EL (cell line): ENCODE measurements around the gene PROSER2.

ENCODE experiments used
- DNase-seq: peaks from one replicate; pipeline ENCODE4 v3.0.0-alpha.2; 2016

The PROSER2 gene, protein sequence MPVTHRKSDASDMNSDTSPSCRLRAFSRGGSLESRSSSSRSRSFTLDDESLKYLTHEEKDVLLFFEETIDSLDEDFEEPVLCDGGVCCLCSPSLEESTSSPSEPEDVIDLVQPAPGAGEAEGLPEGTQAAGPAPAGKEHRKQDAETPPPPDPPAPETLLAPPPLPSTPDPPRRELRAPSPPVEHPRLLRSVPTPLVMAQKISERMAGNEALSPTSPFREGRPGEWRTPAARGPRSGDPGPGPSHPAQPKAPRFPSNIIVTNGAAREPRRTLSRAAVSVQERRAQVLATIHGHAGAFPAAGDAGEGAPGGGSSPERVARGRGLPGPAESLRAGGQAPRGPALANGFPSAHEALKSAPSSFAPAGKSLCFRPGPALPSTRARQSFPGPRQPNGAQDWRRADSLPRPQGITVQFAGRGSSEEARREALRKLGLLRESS

DNA sequence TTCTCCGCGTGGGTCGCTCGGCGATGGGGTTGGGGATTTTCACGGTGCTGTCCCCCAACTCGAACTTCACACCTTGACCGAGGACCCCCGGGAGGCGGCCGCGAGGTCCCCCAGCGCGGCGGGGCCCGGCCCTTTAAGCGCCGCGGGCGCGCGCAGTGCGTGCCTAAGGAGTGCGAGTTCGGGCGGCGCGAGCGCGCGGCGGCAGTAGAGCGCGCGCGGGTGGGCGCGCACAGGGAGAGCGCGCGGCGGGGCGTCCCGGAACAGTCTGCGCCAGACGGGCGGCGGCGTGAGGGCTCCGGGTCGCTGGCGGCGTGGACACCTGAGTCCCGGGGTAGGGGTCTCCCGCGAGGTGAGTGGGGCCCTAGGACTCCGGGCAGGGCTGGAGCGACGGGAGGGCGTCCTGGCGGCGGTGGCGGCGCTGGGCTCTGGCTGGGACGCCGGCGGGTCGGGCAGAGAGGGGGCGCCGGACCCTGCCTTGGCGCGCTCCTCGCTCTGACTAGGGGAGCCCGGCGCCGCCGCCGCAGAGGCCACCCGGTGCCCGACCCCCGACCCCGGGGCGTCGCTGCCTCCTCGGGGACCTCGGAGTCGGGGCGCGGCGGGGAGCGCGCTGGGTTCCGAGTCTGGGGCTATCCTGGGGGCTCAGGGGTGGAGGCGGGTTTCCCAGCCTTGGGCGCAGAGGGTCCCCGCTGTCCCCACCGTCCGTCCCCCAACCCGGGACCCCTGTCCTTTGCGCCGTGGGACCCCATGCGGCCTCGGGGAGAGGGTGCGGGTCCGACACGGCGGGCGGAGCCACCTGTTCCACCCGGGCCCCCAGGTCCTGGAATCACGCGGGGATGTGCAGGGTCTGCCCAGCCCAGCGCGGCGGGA lies at the start of gene PROSER2:
TSS of gene PROSER2 (plus strand) at position 235 of the 867 bp plus-strand sequence. CDS start 28,722 bp downstream, outside the sequence.
- DNase-seq, result peak; percentile 63

DNA sequence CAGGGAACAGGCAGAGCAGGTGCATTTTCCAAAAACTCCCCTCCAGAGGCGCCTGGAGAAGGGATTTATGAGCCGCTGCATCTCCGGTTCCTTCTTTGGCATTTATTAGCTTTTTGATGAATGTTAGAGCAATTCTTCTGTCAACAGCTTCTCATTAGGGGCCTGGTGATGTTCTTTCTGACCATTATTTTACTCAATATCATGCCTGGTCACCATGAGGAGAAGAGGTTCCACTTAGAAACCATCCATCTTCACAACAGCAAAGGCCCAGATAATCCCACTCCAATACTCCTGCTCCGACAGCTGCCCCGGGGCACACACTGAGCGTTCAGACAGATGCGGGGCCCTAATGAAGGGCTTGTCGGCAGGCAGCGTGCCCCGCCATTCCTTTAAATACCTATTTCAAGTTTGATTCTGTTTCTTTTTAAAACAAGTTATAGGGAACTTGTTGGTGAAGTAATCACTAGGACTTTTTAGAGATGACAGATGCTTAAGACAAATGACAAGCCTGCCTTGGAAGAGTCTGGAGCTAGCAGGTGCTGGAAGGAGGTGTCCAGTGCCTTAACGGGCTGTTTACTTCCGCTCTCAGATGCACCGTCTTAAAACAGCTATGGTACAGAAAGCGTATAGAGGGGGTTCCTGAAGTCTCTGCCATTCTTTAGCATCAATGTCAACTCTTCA lies 49.3 kb upstream of the PROSER2 start:
- DNase-seq, result no peak

DNA sequence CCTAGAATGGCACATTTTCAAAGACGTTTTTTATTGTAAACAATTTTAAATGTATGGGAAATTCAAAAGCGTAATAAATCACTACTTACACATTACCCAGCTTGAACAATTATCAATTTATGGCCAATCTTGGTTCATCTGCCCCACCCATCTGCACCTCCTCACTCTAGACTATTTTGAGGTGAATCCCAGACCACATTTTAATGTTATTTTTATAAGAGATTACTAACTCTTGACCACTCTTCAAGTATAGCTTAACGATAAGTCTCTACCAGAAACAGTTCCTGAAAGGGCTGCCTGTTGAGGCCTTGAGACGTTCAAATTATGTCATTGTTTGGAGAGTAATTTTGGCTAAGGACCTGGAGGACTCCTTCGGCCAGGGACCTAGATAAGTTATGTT lies 47.7 kb upstream of the PROSER2 start:
- no peak for DNase-seq

DNA sequence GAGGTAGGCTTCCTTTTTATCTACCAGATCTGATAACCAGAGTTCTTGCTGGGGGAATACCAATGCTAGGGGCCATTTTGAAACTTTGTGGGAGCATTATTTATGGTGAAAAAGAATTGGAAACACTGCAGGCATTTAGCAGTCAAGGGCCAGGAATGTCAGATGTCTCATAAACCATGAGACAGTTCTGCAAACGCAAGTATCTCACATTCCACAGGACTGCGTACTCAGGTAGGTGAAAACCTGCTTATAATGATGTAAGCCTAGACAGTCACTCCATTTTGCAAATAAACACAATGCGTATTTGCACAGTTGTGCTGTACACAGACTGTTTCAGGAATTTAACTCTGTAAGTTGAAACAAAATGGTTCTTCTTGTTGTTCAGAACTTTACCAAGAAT lies 47.1 kb upstream of the PROSER2 start:
- peak; percentile 36 for DNase-seq

DNA sequence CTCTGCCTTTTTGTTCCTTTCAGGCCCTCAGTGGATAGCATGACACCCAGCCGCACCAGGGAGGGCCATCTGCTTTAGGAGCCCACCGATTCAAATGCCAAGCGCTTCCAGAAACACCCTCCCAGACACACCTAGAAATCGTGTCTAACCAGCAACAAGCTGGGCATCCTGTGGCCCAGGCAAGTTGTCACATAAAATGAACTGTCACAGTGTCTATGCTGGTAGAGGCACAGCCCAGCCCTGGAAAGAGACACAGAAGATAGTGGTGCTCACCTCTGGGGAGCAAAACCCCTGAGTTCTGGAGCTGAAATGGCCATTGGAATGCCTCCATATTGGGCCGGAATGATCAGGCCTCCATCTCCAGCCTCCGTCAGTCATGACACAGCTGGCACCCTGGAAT lies 42.0 kb upstream of the PROSER2 start:
- no peak for DNase-seq

DNA sequence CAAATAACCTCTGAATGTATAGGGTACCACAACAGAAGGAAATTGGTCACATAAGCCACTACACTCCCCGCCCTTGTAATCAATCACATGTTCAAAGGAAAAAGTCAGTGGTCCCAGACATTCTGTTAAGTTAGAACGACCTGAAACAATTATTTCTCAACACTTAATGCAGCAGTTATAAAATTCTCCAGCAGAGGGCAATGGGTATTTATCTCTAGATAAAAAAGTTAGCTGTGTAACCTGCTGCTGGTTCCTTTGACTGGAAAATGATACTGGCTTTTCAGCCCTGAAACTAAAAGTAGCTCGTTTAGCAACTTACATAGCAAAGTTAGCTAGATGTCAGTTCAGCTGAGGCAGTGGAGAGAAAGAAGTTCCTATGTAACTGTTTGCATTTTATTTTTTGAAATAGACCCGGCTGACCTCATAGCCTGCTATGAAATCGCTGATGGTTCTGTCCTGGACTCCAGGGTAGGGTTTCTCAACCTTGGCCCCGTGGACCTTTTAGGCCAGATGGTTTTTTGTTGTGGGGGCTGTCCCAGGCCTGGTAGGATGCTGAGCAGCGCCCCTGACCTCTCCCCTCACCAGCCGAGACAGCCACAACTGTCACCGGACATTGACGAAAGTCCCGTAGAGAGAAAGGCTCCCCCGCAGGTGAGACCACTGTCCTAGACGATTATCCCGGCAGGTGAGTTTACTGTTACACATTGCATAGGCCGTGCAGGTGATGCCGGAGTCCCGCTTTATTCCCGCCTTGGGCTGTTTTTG lies 40.2 kb upstream of the PROSER2 start:
- peak; percentile 61 for DNase-seq

DNA sequence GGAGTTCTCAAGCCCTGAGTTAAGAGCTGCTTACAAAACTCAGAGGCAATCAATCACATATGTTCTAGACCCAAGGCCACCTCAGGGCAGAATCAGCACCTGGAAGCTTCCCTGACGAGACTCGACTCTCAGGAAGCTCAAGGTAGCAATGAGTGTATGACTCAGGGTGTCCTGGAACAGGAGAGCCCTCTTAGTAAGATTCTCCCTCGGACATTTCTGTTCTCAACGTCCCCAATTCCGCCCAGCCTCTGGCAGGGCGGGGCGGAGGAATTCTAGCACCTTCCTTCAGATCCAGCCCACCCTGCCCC lies 39.6 kb upstream of the PROSER2 start:
- DNase-seq, result no peak

DNA sequence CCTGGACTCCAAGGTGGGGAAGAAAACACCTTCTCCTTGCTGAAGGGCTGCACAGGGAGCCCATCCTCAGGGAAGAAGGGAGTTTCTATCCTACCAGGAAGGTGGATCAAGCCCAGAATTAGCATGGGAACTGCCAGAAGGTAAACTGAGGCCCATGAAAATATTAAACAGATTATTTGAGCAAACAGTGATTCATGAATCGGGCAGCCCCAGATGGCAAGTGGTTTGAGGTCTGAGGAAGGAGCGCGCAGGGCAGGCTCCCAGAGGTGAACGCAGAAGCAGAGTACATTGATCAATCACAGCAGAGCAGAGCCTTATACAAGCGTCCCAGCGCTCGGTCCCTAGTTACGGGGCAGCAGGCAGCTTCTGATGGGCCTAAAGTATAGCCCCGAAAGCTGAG lies 35.8 kb upstream of the PROSER2 start:
- no peak for DNase-seq

DNA sequence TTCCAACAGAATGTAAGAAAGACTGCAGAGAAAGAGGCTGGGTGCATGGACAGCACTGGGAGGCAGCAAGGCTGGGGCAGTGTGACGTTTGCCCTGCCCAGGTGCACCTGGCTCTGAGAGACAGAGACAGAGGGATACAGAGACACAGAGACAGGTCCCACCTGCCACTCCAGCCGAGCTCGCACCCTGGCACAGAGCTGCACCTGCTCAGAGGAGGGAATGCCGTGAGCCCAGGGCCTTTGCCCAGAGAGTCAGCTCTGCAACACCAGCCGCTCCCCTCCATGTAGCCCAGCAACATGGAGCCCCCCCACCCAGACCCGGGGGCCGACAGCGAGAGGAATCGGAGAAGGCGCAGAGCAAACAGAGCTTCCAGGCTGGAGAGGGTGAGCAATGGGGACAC lies 35.3 kb upstream of the PROSER2 start:
- no peak for DNase-seq

DNA sequence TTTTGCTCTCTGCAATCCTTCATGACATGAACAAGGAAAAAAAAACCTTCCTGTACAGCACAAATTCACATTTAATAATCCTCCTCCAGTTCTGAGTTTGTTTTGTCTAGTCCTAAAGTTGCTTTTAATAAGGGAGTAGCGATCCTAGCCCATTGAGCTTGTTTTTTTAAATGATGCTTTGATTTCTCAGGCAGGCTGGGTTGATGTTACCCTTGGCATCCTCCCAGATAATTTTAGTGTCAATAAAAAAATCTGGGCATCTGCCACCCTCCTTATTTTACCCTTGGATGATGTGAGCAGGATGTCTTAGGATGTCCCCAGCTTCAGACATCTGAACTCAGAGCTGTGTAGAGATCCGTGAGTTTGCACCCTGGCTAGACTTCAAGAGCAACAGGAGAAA lies 33.9 kb upstream of the PROSER2 start:
- DNase-seq, result no peak

DNA sequence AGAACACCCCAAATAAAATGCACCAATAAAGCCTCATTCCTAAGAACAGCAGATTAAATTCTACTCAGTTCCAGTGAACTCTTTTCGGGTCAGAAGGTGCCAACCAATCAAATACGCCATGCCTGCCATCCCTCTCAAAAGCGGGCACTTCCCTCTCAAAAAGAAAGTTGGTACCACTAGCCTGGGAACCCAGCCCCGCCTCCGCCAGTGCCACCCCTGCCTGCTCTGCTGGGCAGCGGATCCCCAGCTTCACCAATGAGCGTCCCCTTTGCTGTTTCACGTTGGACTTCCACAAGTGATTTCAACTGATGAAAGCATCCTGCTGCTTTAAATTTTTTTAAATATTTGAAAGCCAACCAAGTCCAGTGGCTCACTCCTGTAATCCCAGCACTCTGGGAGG lies 33.2 kb upstream of the PROSER2 start:
- no peak for DNase-seq

DNA sequence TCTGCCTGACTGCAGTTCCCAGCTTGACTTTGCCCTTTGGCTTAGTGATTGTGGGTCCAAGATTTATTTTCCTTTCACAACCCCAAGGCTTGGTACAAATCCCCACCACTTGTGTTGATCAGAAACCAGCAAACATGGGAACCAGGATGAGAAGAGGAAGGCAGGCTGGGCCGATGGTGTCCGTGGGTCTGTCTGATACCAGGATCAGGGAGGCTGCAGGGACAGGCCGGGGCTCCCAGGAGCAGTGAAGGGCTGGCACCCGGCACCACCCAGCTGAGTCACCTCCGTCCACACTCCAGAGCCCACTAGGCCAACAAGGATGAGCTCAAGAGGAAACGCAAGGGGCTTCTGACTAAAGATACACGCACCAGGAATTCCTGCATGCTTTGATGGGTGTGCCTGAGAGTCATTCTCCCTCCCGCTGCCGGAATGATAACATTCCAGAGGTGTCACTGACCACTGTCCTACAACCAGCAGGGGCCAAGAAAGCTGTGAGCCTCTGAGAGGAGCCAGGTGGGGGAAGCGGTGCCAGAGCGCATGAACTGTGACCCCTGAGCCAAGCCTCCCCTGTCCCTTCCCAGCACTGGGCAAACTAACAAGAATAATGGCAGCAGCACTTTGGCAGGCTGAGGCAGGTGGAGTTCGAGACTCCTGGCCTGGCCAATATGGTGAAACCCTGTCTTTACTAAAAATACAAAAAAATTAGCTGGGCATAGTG lies 29.2 kb upstream of the PROSER2 start:
- DNase-seq, result peak; percentile 93

DNA sequence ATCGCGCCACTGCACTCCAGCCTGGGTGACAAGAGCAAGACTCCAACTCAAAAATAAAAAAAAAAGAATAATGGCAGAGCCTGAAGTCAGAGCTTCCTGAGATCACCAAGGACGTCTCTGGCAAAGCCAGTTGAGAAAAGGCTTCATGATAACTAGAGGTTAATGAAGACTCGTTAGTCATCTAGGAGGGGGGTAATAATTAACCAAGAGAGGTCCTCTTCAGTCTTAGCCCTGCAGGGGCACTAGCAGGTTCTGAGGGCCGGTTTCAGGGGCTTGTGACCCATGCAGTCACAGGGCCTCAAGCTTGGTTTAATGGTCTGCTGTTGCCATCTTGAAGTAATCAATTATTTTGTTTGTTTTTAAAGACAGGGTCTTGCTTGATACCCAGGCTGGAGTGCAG lies 28.6 kb upstream of the PROSER2 start:
- DNase-seq, result no peak

DNA sequence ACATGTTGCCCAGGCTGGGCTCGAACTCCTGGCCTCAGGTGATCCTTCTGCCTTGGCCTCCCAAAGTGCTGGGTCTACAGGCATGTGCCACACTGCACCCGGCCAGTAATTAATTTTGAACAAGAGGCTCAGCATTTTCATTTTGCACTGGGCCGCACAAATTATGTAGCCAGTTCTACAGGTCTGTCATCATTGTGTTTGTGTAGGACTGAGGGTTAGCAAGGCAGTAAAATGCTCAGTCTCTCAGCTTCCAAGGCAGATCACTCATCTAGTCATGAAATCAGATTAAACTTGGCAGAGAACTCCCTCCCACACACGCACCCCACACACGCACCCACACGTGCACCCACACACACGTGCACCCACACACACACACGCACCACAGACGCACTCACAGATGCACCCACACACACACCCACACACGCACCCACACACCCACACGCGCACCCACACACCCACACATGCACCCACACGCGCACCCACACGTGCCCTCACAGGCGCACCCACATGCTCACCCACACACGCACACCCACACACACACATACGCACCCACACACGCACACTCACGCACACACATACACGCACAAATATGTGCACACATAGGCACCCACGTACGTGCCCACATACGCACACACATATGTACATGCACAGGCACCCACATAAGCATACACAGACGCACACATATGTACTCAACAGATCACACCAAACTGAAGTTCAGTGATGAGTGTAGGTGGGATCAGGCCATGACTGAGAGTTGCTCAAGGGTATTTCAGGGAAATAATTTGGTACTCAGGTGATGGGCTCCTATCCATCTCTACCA lies 27.8 kb upstream of the PROSER2 start:
- no peak for DNase-seq

DNA sequence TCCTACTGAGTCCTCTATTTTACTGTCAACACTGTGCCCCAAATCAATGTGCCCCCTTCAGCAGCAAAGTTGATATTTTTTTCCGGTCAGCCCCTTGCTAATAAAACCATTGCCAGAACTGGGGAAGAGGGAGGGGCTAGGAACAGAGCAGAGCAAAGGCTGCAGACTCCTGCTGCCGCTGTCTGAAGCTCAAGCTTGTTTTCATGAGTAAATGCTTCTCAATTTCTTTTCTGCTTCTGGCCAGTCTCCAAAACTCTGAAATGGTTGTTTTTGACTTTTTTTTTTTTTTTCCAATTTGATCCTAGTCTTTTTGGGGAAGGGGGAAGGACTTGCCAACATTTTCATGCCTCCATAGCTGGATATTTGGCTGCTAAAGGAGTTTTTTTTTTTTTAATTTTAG lies 26.7 kb upstream of the PROSER2 start:
- no peak for DNase-seq

DNA sequence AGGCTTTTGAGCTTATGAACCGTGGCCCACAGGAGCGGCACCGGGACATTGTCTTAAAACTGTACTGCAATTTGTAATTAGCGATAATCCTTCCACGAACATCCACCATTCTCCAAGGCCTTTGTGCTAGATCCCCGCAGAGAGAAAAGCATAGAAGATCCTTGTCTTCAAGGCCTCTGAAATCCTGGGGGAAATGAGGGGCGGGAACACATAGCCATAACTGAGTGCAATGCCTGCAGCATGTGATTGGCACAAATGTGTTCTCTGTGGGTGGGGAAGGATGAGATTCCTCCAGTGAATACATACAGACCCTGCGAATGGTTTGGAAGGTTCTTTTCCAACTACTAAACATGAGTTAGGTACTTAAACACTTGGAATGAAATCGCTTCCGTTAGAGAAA lies 25.9 kb upstream of the PROSER2 start:
- no peak for DNase-seq

DNA sequence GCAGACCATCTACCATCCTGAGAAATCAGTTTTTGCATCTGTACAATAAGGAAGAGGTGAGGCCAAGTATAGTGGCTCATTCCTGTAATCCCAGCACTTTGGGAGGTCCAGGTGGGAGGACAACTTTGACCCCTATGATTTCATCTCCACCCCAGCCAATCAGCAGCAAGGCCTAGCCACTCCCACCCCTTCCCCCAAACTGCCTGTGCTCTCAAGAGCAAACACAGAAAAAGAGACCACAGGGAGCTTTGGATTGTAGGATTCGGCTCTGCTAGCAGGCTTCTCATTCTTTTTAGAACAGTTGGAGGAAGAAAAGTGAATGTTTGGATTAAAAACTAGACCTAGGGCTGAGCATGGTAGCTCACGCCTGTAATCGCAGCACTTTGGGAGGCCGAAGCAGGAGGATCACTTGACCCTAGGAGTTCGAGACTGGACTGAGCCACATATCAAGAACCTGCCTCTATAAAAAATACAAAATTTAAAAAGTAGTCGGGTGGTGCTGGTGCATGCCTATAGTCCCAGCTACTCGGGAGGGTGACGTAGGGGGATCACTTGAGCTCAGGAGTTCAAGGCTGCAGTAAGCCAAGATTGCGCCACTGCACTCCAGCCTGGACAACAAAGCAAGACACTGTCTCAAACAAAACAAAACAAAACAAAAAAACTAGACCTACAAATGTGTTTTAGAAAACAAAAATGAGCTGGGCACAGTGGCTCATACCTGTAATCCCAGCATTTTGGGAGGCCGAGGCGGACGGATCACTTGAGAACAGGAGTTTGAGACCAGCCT lies 25.1 kb upstream of the PROSER2 start:
- no peak for DNase-seq

DNA sequence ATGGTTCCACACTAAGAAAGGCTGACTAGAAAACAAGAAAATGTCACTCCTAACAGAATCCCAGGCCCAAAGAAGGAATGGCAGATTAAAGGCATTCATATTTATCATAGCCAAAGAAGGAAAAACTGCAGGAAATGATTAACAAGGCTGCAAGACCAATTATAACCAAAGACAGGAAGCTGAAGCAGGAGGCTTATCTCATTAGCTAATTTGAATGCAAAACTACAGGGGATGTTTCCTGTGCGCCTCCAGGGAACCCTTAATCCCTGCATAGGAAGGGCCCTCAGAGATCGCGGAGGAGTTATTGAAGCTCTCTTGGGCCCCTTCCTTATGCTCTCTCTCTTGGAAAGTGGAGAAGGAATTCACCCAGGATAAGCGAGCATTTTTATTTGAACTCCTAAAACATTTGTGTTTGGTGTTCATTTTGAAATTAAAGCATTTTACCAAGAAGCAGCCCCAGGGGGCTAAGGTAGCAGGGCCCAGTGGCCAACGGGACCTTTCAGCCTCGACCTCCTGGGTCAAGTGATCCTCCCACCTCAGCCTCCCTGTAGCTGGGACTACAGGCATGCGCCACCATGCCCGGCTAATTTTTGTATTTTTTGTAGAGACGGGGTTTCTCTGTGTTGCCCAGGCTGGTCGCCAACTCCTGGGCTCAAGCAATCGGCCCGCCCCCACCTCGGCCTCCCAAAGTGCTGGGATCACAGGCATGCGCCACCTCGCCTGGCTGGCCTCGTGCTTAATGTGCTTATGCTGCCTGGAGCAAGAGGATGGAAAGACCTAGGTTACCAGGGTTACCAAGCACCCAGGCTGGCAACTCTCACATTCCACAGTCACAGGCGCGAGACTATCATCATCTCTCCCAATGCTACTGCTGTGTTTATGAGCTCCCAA lies 24.1 kb upstream of the PROSER2 start:
- DNase-seq, result no peak

DNA sequence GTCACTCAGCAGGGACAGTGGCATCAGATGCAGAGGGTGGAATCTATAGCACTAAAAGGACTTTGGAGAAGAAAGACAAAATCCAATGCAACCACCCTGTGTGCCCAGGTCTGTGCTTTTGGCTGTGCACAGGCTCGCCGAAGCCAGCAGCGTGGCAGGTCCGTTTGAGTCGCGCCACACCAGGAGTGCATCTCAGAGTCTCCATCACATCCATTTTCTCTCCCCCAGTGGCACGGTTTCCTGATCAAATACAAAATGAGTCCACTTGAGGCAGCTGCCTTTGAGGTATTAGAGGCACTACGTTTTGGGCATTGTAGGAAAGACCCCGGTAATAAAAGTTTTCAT lies 23.4 kb upstream of the PROSER2 start:
- DNase-seq, result no peak

DNA sequence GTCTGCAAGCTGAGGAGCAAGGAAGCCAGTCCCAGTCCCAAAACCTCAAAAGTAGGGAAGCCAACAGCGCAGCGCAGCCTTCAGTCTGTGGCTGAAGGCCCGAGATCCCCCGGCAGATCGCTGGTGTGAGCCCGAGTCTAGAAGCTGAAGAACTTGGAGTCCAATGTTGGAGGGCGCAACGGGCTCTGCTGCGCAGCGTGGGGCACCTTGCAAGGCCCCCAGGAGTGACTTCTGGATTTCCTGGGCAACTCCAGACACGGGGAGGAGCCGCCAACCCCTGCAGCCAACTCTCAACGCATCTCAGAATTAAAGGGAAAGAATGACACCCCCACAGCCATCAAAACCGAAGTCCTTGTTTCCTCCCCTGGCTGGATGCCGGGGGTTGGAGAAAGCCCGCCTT lies 18.8 kb upstream of the PROSER2 start:
- DNase-seq, result no peak
